Measurements from ENCODE around the gene DGKI. TPM values are rescaled to one million over a fixed set of nuclear protein-coding genes. Genes with fewer than 3 reads are reported as not detected.

The DGKI gene
- total and polyA plus RNA-seq, 9 of the 15 experiments (the other 6 are each of a cell fraction or from before 2014, with no cell fraction given), result 0.11 to 0.54 (median 0.15) TPM; not detected in 5

DNA sequence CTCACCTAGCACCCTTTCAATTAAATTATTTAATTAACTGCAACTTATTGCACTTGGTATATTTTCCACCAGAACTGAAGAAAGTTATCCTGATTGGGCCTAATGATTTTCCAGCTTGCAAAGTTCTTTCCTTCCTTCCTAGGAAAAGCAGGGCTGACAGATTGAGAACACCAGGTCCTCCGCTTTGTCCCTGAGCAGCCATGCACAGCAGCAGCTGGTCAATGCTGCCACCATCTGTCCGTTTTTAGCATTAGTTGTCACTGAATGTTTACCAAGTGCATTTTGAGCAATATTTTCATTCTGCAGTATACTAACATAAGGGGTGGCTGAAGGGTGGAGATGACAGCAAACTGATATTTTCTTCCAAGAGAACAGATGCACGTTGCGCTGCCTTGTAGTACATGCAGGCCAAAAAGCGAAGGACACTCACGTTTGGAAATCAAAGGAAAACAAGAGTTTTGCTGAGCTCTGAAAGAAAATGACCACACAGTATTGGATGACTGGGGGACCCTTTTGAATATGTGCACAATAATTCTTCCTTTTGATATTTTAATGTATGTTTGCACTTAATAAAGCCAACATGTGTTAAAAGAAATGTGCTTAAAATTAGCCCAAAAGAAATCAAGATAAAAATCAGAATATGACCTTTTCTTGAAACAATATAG lies 254.4 kb downstream of the DGKI start:
- WGBS (ENCODE audit: insufficient coverage, low coverage, missing lambda C conversion rate), result 2% methylated on average over 6 of the region's 6 CpGs
- Histone ChIP-seq H3K79me2 (ENCODE audit: control insufficient read depth, insufficient read depth, low read length) (no peaks in the 10 kb centered on the region), H4K20me1 (replicated peaks; ENCODE audit: control insufficient read depth, insufficient read depth, low read length) (no peaks in the 10 kb centered on the region), H3K9me1 (ENCODE audit: control insufficient read depth, insufficient read depth, low read length) (no peaks in the 10 kb centered on the region), H3K4me3 (no peak overlapping the region), H3K4me1 (replicated peaks in 1 of 2; ENCODE audit: control insufficient read depth in 2 of 2, insufficient read depth in 2 of 2, low read length in 2 of 2) (peaks cover 0 to 10% of the 10 kb centered on the region in 2 experiments; a peak in 3 of 5 replicates), H3K27me3 (ENCODE audit: control insufficient read depth in 2 of 2, insufficient read depth in 2 of 2, low read length in 2 of 2) (no peaks in the 10 kb centered on the region), H3K9me3 (replicated peaks; ENCODE audit: control insufficient read depth, insufficient read depth, low read depth, low read length) (no peaks in the 10 kb centered on the region), H3K4me2 (ENCODE audit: insufficient read depth, low read length) (no peak overlapping the region), H3K9ac (ENCODE audit: insufficient read depth in 1 of 2, low read depth in 2 of 2, low read length in 2 of 2) (no peak overlapping the region), H3K27ac (ENCODE audit: extremely low read depth, low read depth, low read length) (no peak overlapping the region), H3K36me3 (ENCODE audit: control insufficient read depth, insufficient read depth, low read length) (no peaks in the 10 kb centered on the region), H2AFZ (ENCODE audit: low read depth, low read length) (peak overlapping the region; percentile 79)
- ATAC-seq (peak; percentile 94), DNase-seq (ENCODE audit: extremely low read depth in 1 of 4, low spot score in 3 of 4) (peak; percentile 48 to 76 (median 64)), FAIRE-seq (peak; percentile 99)
- BruUV-seq (replicated peaks), result no TSS peak
- ChIA-PET POLR2A (no interaction called here), CTCF (ENCODE audit: low intra/inter-chr PET ratio) (interaction anchor here (0.7 kb wide), 1 partner anchor 526 kb away, joined by 4 read pairs; no protein-coding TSS in a partner anchor)
- intact Hi-C loops (cut with micrococcal nuclease), result loop anchor here (2.0 to 10.0 kb wide), 5 partner anchors 135 to 1790 kb away; no protein-coding TSS in a partner anchor
- in situ Hi-C loops (cut with MboI), result loop anchor here (10.0 kb wide), 1 partner anchor 1788 kb away; no protein-coding TSS in a partner anchor
- peak; percentile 93 for TF ChIP-seq RAD21 (CRISPR knock-in tag; conservative IDR thresholded peaks at IDR 0.05 in 1 of 2, IDR thresholded peaks at IDR 0.05 in 1 of 2)
- peak; percentile 50; the same call in 1 of the 2 replicates for TF ChIP-seq ARID2 (IDR thresholded peaks at IDR 0.05)
- TF ChIP-seq NFE2 (IDR thresholded peaks at IDR 0.05; ENCODE audit: low read depth), result 0 out of 2 replicates have a peak, but pooled peaks have one; percentile 6
- no peak for TF ChIP-seq ZBTB8A (IDR thresholded peaks at IDR 0.05; ENCODE audit: partially characterized antibody)
- TF ChIP-seq CREM (IDR thresholded peaks at IDR 0.05; ENCODE audit: low read depth), result peak; percentile 51; the same call in 1 of the 2 replicates
- TF ChIP-seq, protein P1, sequence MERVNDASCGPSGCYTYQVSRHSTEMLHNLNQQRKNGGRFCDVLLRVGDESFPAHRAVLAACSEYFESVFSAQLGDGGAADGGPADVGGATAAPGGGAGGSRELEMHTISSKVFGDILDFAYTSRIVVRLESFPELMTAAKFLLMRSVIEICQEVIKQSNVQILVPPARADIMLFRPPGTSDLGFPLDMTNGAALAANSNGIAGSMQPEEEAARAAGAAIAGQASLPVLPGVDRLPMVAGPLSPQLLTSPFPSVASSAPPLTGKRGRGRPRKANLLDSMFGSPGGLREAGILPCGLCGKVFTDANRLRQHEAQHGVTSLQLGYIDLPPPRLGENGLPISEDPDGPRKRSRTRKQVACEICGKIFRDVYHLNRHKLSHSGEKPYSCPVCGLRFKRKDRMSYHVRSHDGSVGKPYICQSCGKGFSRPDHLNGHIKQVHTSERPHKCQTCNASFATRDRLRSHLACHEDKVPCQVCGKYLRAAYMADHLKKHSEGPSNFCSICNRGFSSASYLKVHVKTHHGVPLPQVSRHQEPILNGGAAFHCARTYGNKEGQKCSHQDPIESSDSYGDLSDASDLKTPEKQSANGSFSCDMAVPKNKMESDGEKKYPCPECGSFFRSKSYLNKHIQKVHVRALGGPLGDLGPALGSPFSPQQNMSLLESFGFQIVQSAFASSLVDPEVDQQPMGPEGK (CRISPR knock-in tag; IDR thresholded peaks at IDR 0.05; ENCODE audit: borderline replicate concordance), result no peak
- TF ChIP-seq MEIS2 (IDR thresholded peaks at IDR 0.05; ENCODE audit: partially characterized antibody), result peak; percentile 19
- TF ChIP-seq FOXA3 (CRISPR knock-in tag; conservative IDR thresholded peaks at IDR 0.05 in 1 of 2, IDR thresholded peaks at IDR 0.05 in 1 of 2), result peak in 1 of 2 experiments; percentile 36; a peak in 1 of 4 replicates
- TF ChIP-seq, protein P2, sequence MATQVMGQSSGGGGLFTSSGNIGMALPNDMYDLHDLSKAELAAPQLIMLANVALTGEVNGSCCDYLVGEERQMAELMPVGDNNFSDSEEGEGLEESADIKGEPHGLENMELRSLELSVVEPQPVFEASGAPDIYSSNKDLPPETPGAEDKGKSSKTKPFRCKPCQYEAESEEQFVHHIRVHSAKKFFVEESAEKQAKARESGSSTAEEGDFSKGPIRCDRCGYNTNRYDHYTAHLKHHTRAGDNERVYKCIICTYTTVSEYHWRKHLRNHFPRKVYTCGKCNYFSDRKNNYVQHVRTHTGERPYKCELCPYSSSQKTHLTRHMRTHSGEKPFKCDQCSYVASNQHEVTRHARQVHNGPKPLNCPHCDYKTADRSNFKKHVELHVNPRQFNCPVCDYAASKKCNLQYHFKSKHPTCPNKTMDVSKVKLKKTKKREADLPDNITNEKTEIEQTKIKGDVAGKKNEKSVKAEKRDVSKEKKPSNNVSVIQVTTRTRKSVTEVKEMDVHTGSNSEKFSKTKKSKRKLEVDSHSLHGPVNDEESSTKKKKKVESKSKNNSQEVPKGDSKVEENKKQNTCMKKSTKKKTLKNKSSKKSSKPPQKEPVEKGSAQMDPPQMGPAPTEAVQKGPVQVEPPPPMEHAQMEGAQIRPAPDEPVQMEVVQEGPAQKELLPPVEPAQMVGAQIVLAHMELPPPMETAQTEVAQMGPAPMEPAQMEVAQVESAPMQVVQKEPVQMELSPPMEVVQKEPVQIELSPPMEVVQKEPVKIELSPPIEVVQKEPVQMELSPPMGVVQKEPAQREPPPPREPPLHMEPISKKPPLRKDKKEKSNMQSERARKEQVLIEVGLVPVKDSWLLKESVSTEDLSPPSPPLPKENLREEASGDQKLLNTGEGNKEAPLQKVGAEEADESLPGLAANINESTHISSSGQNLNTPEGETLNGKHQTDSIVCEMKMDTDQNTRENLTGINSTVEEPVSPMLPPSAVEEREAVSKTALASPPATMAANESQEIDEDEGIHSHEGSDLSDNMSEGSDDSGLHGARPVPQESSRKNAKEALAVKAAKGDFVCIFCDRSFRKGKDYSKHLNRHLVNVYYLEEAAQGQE (IDR thresholded peaks at IDR 0.05; ENCODE audit: borderline replicate concordance), result peak; percentile 73
- TF ChIP-seq, protein P2 (CRISPR knock-in tag; IDR thresholded peaks at IDR 0.05; ENCODE audit: low read depth), result no peak
